Glutamatergic neuron (in vitro differentiated cells): ENCODE measurements around the gene AUTS2. TPM values are rescaled to one million over a fixed set of nuclear protein-coding genes. Genes with fewer than 3 reads are reported as not detected.

Source experiments
- DNase-seq: peaks from one replicate; pipeline ENCODE4 v3.0.0; 2022
- H3K27ac Mint-ChIP-seq: one replicate; pipeline ENCODE4 v1.8.0; 2020; ENCODE audit warnings: mild to moderate bottlenecking, mixed read lengths, inconsistent platforms; ENCODE audit not compliant: unreplicated experiment
- H3K27me3 Mint-ChIP-seq: one replicate; pipeline ENCODE4 v1.8.0; 2020; ENCODE audit warnings: mild to moderate bottlenecking, moderate library complexity, mixed read lengths, inconsistent platforms; ENCODE audit not compliant: unreplicated experiment
- H3K36me3 Mint-ChIP-seq: one replicate; pipeline ENCODE4 v1.8.0; 2020; ENCODE audit warnings: mild to moderate bottlenecking, mixed read lengths, inconsistent platforms; ENCODE audit not compliant: unreplicated experiment
- H3K4me1 Mint-ChIP-seq: one replicate; pipeline ENCODE4 v1.8.0; 2020; ENCODE audit warnings: mild to moderate bottlenecking, low read depth, mixed read lengths, inconsistent platforms; ENCODE audit not compliant: unreplicated experiment
- H3K4me3 Mint-ChIP-seq: one replicate; pipeline ENCODE4 v1.8.0; 2020; ENCODE audit warnings: mild to moderate bottlenecking, mixed read lengths, inconsistent platforms; ENCODE audit not compliant: unreplicated experiment
- H3K9me3 Mint-ChIP-seq: one replicate; pipeline ENCODE4 v1.8.0; 2020; ENCODE audit warnings: mild to moderate bottlenecking, moderate library complexity, mixed read lengths, inconsistent platforms; ENCODE audit not compliant: unreplicated experiment
- total RNA-seq: library from RNA; stranded (reverse); fragmentation: NEBNext Ultra II Directional; extraction: Animal tissue kit (Norgen Biotek cat#: 25700); gene quantifications from one replicate; pipeline ENCODE4 v1.2.1, GENCODE V29; 2021; ENCODE audit not compliant: unreplicated experiment
- TF ChIP-seq, protein P1 (sequence below): fragments of 200-600 bp; sonication (generic); IDR thresholded peaks from one replicate; pipeline ENCODE4 v1.5.0; 2021; ENCODE audit not compliant: partially characterized antibody, unreplicated experiment

The AUTS2 gene
- total RNA-seq, 1 donor from 2014 or later = 300 TPM

DNA sequence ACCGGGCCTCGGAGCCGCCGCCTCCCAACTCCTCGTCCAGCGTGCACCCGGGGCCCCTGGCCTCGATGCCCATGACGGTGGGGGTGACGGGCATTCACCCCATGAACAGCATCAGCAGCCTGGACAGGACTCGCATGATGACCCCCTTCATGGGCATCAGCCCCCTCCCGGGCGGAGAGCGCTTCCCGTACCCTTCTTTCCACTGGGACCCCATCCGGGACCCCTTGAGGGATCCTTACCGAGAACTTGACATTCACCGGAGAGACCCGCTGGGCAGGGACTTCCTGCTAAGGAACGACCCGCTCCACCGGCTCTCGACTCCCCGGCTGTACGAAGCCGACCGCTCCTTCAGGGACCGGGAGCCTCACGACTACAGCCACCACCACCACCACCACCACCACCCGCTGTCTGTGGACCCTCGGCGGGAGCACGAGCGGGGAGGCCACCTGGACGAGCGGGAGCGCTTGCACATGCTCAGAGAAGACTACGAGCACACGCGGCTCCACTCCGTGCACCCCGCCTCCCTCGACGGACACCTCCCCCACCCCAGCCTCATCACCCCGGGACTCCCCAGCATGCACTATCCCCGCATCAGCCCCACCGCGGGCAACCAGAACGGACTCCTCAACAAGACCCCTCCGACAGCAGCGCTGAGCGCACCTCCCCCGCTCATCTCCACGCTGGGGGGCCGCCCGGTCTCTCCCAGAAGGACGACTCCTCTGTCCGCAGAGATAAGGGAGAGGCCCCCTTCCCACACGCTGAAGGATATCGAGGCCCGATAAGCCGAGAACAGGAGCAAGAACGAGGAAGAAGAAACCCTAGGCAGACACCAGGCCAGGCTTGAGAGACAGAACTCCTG lies 1192.2 kb downstream of the AUTS2 start:
- TF ChIP-seq, protein P1, sequence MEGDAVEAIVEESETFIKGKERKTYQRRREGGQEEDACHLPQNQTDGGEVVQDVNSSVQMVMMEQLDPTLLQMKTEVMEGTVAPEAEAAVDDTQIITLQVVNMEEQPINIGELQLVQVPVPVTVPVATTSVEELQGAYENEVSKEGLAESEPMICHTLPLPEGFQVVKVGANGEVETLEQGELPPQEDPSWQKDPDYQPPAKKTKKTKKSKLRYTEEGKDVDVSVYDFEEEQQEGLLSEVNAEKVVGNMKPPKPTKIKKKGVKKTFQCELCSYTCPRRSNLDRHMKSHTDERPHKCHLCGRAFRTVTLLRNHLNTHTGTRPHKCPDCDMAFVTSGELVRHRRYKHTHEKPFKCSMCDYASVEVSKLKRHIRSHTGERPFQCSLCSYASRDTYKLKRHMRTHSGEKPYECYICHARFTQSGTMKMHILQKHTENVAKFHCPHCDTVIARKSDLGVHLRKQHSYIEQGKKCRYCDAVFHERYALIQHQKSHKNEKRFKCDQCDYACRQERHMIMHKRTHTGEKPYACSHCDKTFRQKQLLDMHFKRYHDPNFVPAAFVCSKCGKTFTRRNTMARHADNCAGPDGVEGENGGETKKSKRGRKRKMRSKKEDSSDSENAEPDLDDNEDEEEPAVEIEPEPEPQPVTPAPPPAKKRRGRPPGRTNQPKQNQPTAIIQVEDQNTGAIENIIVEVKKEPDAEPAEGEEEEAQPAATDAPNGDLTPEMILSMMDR = no peak
- peaks cover 41% of the 10 kb centered on the region for H3K4me1 Mint-ChIP-seq
- H3K27ac Mint-ChIP-seq = no peak overlapping the region
- no peak overlapping the region for H3K4me3 Mint-ChIP-seq
- no peak for DNase-seq
- peaks cover 17% of the 10 kb centered on the region for H3K9me3 Mint-ChIP-seq
- H3K27me3 Mint-ChIP-seq = peaks cover 27% of the 10 kb centered on the region
- peaks cover 28% of the 10 kb centered on the region for H3K36me3 Mint-ChIP-seq

DNA sequence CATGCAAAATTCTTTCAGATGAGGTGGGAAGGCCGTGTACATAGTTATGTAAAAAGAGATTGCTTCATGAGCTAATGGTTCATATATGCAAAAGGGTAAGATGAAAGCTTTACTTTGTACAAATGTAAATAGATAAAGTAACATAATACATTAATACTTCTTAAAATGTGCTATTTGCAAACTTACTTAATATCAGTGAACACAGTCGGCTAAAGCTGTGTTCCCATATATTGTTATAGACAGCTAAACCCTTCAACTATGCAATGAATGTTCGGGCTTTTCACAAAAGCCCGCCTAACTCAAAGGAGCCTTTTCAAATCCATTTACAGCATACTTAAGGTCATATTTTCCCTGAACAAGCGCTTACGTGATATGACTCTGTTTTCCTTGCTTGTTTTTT lies 1193.1 kb downstream of the AUTS2 start:
- TF ChIP-seq, protein P1 = no peak
- peaks cover 26% of the 10 kb centered on the region for H3K27me3 Mint-ChIP-seq
- DNase-seq = no peak
- H3K36me3 Mint-ChIP-seq = peaks cover 25% of the 10 kb centered on the region
- peaks cover 20% of the 10 kb centered on the region for H3K9me3 Mint-ChIP-seq
- peaks cover 38% of the 10 kb centered on the region for H3K4me1 Mint-ChIP-seq
- H3K27ac Mint-ChIP-seq = no peak overlapping the region
- H3K4me3 Mint-ChIP-seq = no peak overlapping the region

DNA sequence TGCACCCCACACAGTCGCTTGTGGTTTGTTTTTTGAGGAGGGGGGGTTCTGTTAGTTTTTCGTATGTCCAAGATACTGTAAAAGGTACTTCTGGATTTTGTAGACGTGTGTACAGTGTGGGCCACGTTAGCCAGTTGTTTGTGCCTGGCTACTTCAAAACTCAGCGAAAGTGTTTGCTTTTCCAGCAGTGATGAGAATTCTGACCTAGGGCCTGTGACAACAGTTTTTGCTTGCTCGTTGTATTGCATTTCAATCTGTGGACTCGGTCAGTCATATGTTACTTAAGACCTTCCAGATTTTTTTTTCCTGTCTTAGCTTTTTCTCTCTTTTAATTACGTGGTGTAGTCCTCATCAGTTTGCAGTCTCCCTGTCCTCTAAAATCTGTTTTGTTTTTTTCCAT lies 1194.8 kb downstream of the AUTS2 start:
- H3K4me1 Mint-ChIP-seq = peaks cover 26% of the 10 kb centered on the region
- TF ChIP-seq, protein P1 = no peak
- H3K9me3 Mint-ChIP-seq = peaks cover 14% of the 10 kb centered on the region
- H3K27me3 Mint-ChIP-seq = peaks cover 18% of the 10 kb centered on the region
- DNase-seq = no peak
- H3K27ac Mint-ChIP-seq = peak overlapping the region; percentile 1
- H3K36me3 Mint-ChIP-seq = peaks cover 17% of the 10 kb centered on the region
- H3K4me3 Mint-ChIP-seq = no peak overlapping the region

DNA sequence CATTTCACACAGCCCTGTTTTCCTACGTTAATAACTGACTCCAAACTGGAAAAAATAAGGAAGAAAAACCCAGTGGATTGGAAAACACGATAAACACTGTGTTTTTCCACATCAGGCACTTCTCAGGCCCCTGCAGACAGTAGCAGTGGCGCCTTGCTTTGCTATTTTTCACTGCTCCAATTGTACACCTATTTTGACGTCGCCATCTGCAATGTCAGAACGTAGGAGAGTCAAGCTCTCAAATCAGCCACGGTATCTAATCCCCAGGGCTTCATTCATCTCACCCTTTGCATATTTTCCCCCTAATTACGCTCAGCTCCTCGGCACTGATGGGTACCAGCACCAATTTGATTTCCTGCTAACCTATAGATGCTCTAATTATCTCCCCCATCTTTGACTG lies 1195.5 kb downstream of the AUTS2 start:
- peak overlapping the region; percentile 1 for H3K4me3 Mint-ChIP-seq
- DNase-seq = no peak
- peaks cover 13% of the 10 kb centered on the region for H3K36me3 Mint-ChIP-seq
- H3K27me3 Mint-ChIP-seq = peaks cover 18% of the 10 kb centered on the region
- H3K9me3 Mint-ChIP-seq = peaks cover 14% of the 10 kb centered on the region
- peak overlapping the region; percentile 7 for H3K27ac Mint-ChIP-seq
- peaks cover 23% of the 10 kb centered on the region for H3K4me1 Mint-ChIP-seq
- TF ChIP-seq, protein P1 = no peak

DNA sequence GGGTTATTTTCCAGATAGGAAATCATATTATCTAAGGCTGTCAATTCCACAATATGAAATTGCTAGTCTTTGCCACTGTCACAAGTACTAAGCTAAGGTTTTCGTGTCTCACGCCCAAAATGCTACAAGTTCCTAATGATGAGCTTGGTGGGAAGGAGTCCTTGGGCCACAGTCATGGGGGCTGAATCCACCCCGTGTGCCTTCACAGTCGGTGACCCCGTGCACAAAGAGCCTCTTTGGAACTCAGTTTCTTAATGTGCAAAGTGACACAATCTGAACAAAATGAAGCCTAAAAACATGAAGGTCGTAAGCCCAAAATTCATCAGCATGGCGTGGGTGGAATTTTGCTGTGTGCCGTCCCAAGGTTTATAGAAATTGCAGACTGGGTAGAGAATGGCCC lies 1196.7 kb downstream of the AUTS2 start:
- Mint-ChIP-seq H3K4me1 (peaks cover 18% of the 10 kb centered on the region), H3K4me3 (no peak overlapping the region), H3K27me3 (peaks cover 15% of the 10 kb centered on the region), H3K27ac (no peak overlapping the region), H3K9me3 (peaks cover 10% of the 10 kb centered on the region), H3K36me3 (peaks cover 5% of the 10 kb centered on the region)
- TF ChIP-seq, protein P1 = no peak
- DNase-seq = no peak
